K562 (cell line): ENCODE results near the gene SLC6A8. TPM values are rescaled to one million over a fixed set of nuclear protein-coding genes. Genes with fewer than 3 reads are reported as not detected.

Source experiments
- ATAC-seq: fragments of 200-7000 bp; cut with Tn5 transposase; 3 replicates; pipeline ENCODE4 v1.9.1; 2020; ENCODE audit warnings: moderate library complexity
- BruUV-seq: library from RNA; stranded (reverse); fragments of 400-500 nt; replicated peaks from 2 replicates; lab custom pipeline; 2021; lab: Mats Ljungman, UMichigan
- CTCF ChIA-PET: fragments of 300-600 bp; formaldehyde crosslinking; extraction: SDS; loops from one replicate; lab custom pipeline; 2021; ENCODE audit warnings: low intra/inter-chr PET ratio; lab: Yijun Ruan, JAX
- POLR2A ChIA-PET: fragments of 300-600, 350-650 bp; sonication (Branson Sonifier 250); formaldehyde crosslinking; extraction: SDS; loops from one replicate; lab custom pipeline; 2021; ENCODE audit warnings: antibody characterized with exemption, inconsistent platforms; lab: Yijun Ruan, JAX
- DNase-seq, 4 experiments: peaks; one replicate each; pipeline versions ENCODE4 v3.0.0 to v3.0.0-alpha.2; 2011 to 2018; ENCODE audit warnings: low spot score in 3 of 4, mixed read lengths in 3 of 4; ENCODE audit errors: extremely low read depth in 1 of 4
- FAIRE-seq: peaks from 2 replicates; lab custom pipeline; 2011; peaks lifted over from hg19 to GRCh38; lab: Jason Lieb, UNC
- H2AFZ ChIP-seq: 2 replicates; pipeline ENCODE4 v1.6.0; 2011; ENCODE audit warnings: low read depth, low read length, control low read depth, inconsistent platforms
- H3K27ac ChIP-seq: fragments of 200-600 bp; 3 replicates; pipeline ENCODE4 v1.8.0; 2011; ENCODE audit warnings: low read depth, mild to moderate bottlenecking, control low read depth, inconsistent platforms, low read length, moderate library complexity, mixed read lengths; ENCODE audit errors: extremely low read depth
- H3K27me3 ChIP-seq, 2 experiments: fragments of 300-600 bp in 1 of 2; 2 replicates in 1 of 2; 3 replicates in 1 of 2; pipeline versions ENCODE4 v1.6.0 to v1.8.0; 2011; ENCODE audit warnings: inconsistent platforms in 2 of 2, low read length in 2 of 2, mild to moderate bottlenecking in 1 of 2, mixed read lengths in 1 of 2, moderate library complexity in 1 of 2; ENCODE audit not compliant: control insufficient read depth in 2 of 2, insufficient read depth in 2 of 2
- H3K36me3 ChIP-seq: fragments of 300-600 bp; 3 replicates; pipeline ENCODE4 v1.8.0; 2011; ENCODE audit warnings: mild to moderate bottlenecking, low read length, inconsistent platforms; ENCODE audit not compliant: control insufficient read depth, insufficient read depth
- H3K4me1 ChIP-seq, 2 experiments: fragments of 200-600 bp in 1 of 2; replicated peaks in 1 of 2; 2 replicates in 1 of 2; 3 replicates in 1 of 2; pipeline versions ENCODE4 v1.5.1 to v1.8.0; 2011; ENCODE audit warnings: inconsistent platforms in 2 of 2, low read length in 2 of 2, mild to moderate bottlenecking in 1 of 2, mixed read lengths in 1 of 2, moderate library complexity in 1 of 2; ENCODE audit not compliant: control insufficient read depth in 2 of 2, insufficient read depth in 2 of 2
- H3K4me2 ChIP-seq: 2 replicates; pipeline ENCODE4 v1.6.1; 2011; ENCODE audit warnings: low read length, control low read depth, inconsistent platforms, mixed read lengths; ENCODE audit not compliant: insufficient read depth
- H3K4me3 ChIP-seq: fragments of 200-600 bp; sonication (generic), shearing (Covaris generic); 2 replicates; pipeline ENCODE4 v1.5.1; 2016; ENCODE audit warnings: control low read depth, inconsistent platforms
- H3K79me2 ChIP-seq: fragments of 200-600 bp; 3 replicates; pipeline ENCODE4 v1.8.0; 2011; ENCODE audit warnings: low read length, inconsistent platforms; ENCODE audit not compliant: control insufficient read depth, insufficient read depth
- H3K9ac ChIP-seq, 2 experiments: 2 replicates each; pipeline versions ENCODE4 v1.6.0 to v1.6.1; 2011; ENCODE audit warnings: low read depth in 2 of 2, low read length in 2 of 2, control low read depth in 1 of 2, inconsistent platforms in 1 of 2, mild to moderate bottlenecking in 1 of 2, mixed read lengths in 1 of 2; ENCODE audit not compliant: insufficient read depth in 1 of 2
- H3K9me1 ChIP-seq: one replicate; pipeline ENCODE4 v1.6.0; 2011; ENCODE audit warnings: inconsistent platforms, mild to moderate bottlenecking, low read length, moderate library complexity; ENCODE audit not compliant: control insufficient read depth, insufficient read depth
- H3K9me3 ChIP-seq: replicated peaks from 2 replicates; pipeline ENCODE4 v1.5.1; 2011; ENCODE audit warnings: low read depth, low read length, inconsistent platforms; ENCODE audit not compliant: control insufficient read depth, insufficient read depth
- H4K20me1 ChIP-seq: replicated peaks from 2 replicates; pipeline ENCODE4 v1.6.1; 2011; ENCODE audit warnings: low read length, inconsistent platforms, mixed read lengths; ENCODE audit not compliant: control insufficient read depth, insufficient read depth
- CBX3 ChIP-seq, 2 experiments: IDR thresholded peaks; 1 replicate in 1 of 2; 2 replicates in 1 of 2; pipeline ENCODE4 v1.6.1; 2012; ENCODE audit warnings: inconsistent platforms in 2 of 2, low read length in 2 of 2, borderline replicate concordance in 1 of 2, control low read depth in 1 of 2
- HDAC2 ChIP-seq: fragments of 450-650 bp; IDR thresholded peaks from 2 replicates; pipeline ENCODE4 v1.6.1; 2016; ENCODE audit warnings: mild to moderate bottlenecking
- MBD1 ChIP-seq: fragments of 250-450 bp; sonication (Bioruptor Pico); IDR thresholded peaks from 2 replicates; pipeline ENCODE4 v1.8.0; 2022; ENCODE audit warnings: inconsistent platforms
- MED1 ChIP-seq: sonication (generic); formaldehyde crosslinking; IDR thresholded peaks from 2 replicates; pipeline ENCODE4 v1.8.1; 2023; ENCODE audit warnings: missing genetic modification reagents, borderline replicate concordance
- NR2F6 ChIP-seq: fragments of 450-650 bp; formaldehyde crosslinking; IDR thresholded peaks from 2 replicates; pipeline ENCODE4 v1.4.0; 2020; ENCODE audit warnings: mild to moderate bottlenecking
- RAD21 ChIP-seq, 2 experiments: fragments of 250-450 bp in 1 of 2; fragments of 450-650 bp in 1 of 2; sonication (Bioruptor Pico) in 1 of 2; formaldehyde crosslinking in 1 of 2; IDR thresholded peaks in 1 of 2; conservative IDR thresholded peaks in 1 of 2; 2 replicates each; pipeline versions ENCODE4 v1.4.0 to v1.8.0; 2020 to 2022; ENCODE audit warnings: mild to moderate bottlenecking in 2 of 2, moderate library complexity in 1 of 2
- RFX1 ChIP-seq: fragments of 450-650 bp; IDR thresholded peaks from 2 replicates; pipeline ENCODE4 v1.6.1; 2016; ENCODE audit warnings: mild to moderate bottlenecking, moderate library complexity
- TCFL5 ChIP-seq: fragments of 250-450 bp; sonication (Bioruptor Pico); conservative IDR thresholded peaks from 2 replicates; pipeline ENCODE4 v1.6.1; 2021; ENCODE audit warnings: mild to moderate bottlenecking, moderate library complexity, matching md5 sums
- UBTF ChIP-seq, 2 experiments: IDR thresholded peaks; 2 replicates each; pipeline ENCODE4 v1.6.1; 2012; ENCODE audit warnings: improper control_type of control experiment in 2 of 2, low read depth in 2 of 2, low read length in 2 of 2, borderline replicate concordance in 1 of 2
- ZBTB17 ChIP-seq: fragments of 450-650 bp; formaldehyde crosslinking; IDR thresholded peaks from 2 replicates; pipeline ENCODE4 v1.4.0; 2020; ENCODE audit warnings: mild to moderate bottlenecking
- ZBTB7A ChIP-seq: IDR thresholded peaks from 2 replicates; pipeline ENCODE4 v1.6.1; 2011; ENCODE audit warnings: low read depth, mild to moderate bottlenecking, low read length, moderate library complexity, borderline replicate concordance; ENCODE audit not compliant: control insufficient read depth
- WGBS: fragments of 100-300 bp; shearing (Covaris generic); methylation state at CpG from one replicate; pipeline ENCODE4 v1.1.6; 2016; ENCODE audit warnings: low coverage, mixed read lengths; ENCODE audit not compliant: insufficient coverage; ENCODE audit errors: missing lambda C conversion rate; 5-methylcytosine and 5-hydroxymethylcytosine counted together
- in situ Hi-C: fragments of 300-500 bp; cut with MboI; formaldehyde crosslinking; loops from 4 replicates; pipeline ENCODE4 v1.15.0; 2018; ENCODE audit warnings: inconsistent platforms, mixed read lengths
- intact Hi-C: fragments of 100-400 bp; cut with micrococcal nuclease; formaldehyde crosslinking; loops from 2 replicates; pipeline ENCODE4 v1.14.2; 2022
- polyA plus RNA-seq, 8 experiments: library from polyadenylated mRNA; depleted of rRNA in 4 of 8; stranded (reverse) in 5 of 8; unstranded in 3 of 8; fragments of >200 nt; fragmentation: Nextera tagmentation in 2 of 8; fragmentation: Illumina TruSeq in 1 of 8; extraction: Ambion mirVana in 2 of 8; extraction: Trizol in 1 of 8; gene quantifications; 2 replicates each; pipeline versions ENCODE4 v1.2.1 to v1.2.3, GENCODE V29; 2011 to 2014; ENCODE audit warnings: inconsistent platforms in 1 of 8, missing spikeins in 1 of 8
- total RNA-seq, 7 experiments: library from RNA; depleted of rRNA in 6 of 7; stranded (reverse); fragments of >200 nt in 6 of 7; fragmentation: Illumina TruSeq in 2 of 7; extraction: Trizol in 2 of 7; gene quantifications; 2 replicates each; pipeline versions ENCODE4 v1.2.1 to v1.2.3, GENCODE V29; 2011 to 2021; ENCODE audit warnings: low replicate concordance in 1 of 7

The SLC6A8 gene
- total and polyA plus RNA-seq, 9 of the 15 experiments (the other 6 are each of a cell fraction or from before 2014, with no cell fraction given): 0.68 to 144 (median 34.3) TPM

GRCh38 chrX:153644356-153645125 lies 43.2 kb upstream of the SLC6A8 start:
- H4K20me1 ChIP-seq: no peaks in the 10 kb centered on the region
- peak overlapping the region; percentile 74 for H3K4me2 ChIP-seq
- H3K9me1 ChIP-seq: no peaks in the 10 kb centered on the region
- WGBS: 18% methylated on average over 12 of the region's 46 CpGs
- CTCF ChIA-PET: interaction anchor here (0.5 to 1.2 kb wide), 2 partner anchors 23 to 310 kb away, joined by 3 to 5 read pairs; no protein-coding TSS in a partner anchor
- H3K9me3 ChIP-seq: no peaks in the 10 kb centered on the region
- peaks cover 0 to 6% of the 10 kb centered on the region in 2 experiments; a peak in 1 of 5 replicates for H3K27me3 ChIP-seq
- DNase-seq (peak in 1 of 4 experiments; percentile 45), ATAC-seq (peak; percentile 59), FAIRE-seq (no peak)
- peak overlapping the region; percentile 74 for H2AFZ ChIP-seq
- H3K4me3 ChIP-seq: peak overlapping the region; percentile 24
- intact Hi-C loops: loop anchor here (5.0 kb wide), 3 partner anchors 32 to 107 kb away; no protein-coding TSS in a partner anchor
- in situ Hi-C loops: no loop called here
- no TSS peak for BruUV-seq
- H3K4me1 ChIP-seq: peaks cover 7 to 78% of the 10 kb centered on the region in 2 experiments; a peak in 3 of 5 replicates
- peak overlapping the region; percentile 10 to 83; a peak in 2 of 4 replicates for H3K9ac ChIP-seq
- H3K27ac ChIP-seq: no peak overlapping the region
- H3K36me3 ChIP-seq: no peaks in the 10 kb centered on the region
- no peaks in the 10 kb centered on the region for H3K79me2 ChIP-seq
- POLR2A ChIA-PET: interaction anchor here (0.6 kb wide), 3 partner anchors 47 to 58 kb away, joined by 3 to 4 read pairs (median 3); no protein-coding TSS in a partner anchor
- no peak for TF ChIP-seq HDAC2
- no peak for TF ChIP-seq MBD1 (CRISPR knock-in tag)
- TF ChIP-seq ZBTB17 (CRISPR knock-in tag): no peak
- 0 out of 4 replicates have a peak, but pooled peaks of 1 of the 2 experiments have one; percentile 40 for TF ChIP-seq UBTF (IDR thresholded peaks at IDR 0.05; ENCODE audit: borderline replicate concordance in 1 of 2, low read depth in 2 of 2, low read length in 2 of 2)
- TF ChIP-seq ZBTB7A: peak; percentile 66; the same call in 1 of the 2 replicates
- TF ChIP-seq CBX3 (IDR thresholded peaks at IDR 0.05; ENCODE audit: borderline replicate concordance in 1 of 2, low read length in 2 of 2): no peak
- TF ChIP-seq TCFL5 (CRISPR knock-in tag): no peak
- TF ChIP-seq MED1 (CRISPR knock-in tag): no peak
- no peak for TF ChIP-seq RFX1
- TF ChIP-seq RAD21 (CRISPR knock-in tag; conservative IDR thresholded peaks at IDR 0.05 in 1 of 2, IDR thresholded peaks at IDR 0.05 in 1 of 2): peak in 1 of 2 experiments; percentile 41; a peak in 2 of 4 replicates
- no peak for TF ChIP-seq NR2F6
